ENCODE data around the gene TCOF1.

The TCOF1 gene

DNA sequence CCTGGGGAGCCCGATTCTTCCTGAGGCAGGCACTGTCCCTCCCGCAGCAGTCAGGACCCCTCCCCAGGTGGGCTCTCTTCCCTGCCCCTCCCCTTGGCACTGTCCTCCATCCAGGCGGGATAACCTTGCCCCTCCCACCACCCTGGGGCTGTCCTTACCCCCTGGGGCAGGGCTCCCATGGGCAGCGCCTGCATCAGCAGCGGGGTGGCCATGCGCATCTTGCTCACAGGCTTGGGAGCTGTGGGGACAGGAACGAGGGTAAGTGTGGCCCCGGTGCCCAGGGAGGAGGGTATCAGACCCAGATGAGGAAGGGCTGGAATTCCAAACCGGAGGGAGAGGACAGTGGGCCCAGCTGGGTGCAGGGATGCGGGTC lies 49.2 kb downstream of the TCOF1 start:
- Histone ChIP-seq H3K27ac (replicated peaks) (no peak overlapping the region), H3K27me3 (ENCODE audit: insufficient read depth, poor library complexity, severe bottlenecking) (no peaks in the 10 kb centered on the region), H3K4me3 (replicated peaks; ENCODE audit: insufficient read depth, low read length) (no peak overlapping the region)
- TF ChIP-seq SPI1 (IDR thresholded peaks at IDR 0.05; ENCODE audit: borderline replicate concordance, low read depth), result no peak
- TF ChIP-seq, protein P1, sequence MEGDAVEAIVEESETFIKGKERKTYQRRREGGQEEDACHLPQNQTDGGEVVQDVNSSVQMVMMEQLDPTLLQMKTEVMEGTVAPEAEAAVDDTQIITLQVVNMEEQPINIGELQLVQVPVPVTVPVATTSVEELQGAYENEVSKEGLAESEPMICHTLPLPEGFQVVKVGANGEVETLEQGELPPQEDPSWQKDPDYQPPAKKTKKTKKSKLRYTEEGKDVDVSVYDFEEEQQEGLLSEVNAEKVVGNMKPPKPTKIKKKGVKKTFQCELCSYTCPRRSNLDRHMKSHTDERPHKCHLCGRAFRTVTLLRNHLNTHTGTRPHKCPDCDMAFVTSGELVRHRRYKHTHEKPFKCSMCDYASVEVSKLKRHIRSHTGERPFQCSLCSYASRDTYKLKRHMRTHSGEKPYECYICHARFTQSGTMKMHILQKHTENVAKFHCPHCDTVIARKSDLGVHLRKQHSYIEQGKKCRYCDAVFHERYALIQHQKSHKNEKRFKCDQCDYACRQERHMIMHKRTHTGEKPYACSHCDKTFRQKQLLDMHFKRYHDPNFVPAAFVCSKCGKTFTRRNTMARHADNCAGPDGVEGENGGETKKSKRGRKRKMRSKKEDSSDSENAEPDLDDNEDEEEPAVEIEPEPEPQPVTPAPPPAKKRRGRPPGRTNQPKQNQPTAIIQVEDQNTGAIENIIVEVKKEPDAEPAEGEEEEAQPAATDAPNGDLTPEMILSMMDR (IDR thresholded peaks at IDR 0.05; ENCODE audit: insufficient read depth, low read length), result no peak
- TF ChIP-seq, protein P2, sequence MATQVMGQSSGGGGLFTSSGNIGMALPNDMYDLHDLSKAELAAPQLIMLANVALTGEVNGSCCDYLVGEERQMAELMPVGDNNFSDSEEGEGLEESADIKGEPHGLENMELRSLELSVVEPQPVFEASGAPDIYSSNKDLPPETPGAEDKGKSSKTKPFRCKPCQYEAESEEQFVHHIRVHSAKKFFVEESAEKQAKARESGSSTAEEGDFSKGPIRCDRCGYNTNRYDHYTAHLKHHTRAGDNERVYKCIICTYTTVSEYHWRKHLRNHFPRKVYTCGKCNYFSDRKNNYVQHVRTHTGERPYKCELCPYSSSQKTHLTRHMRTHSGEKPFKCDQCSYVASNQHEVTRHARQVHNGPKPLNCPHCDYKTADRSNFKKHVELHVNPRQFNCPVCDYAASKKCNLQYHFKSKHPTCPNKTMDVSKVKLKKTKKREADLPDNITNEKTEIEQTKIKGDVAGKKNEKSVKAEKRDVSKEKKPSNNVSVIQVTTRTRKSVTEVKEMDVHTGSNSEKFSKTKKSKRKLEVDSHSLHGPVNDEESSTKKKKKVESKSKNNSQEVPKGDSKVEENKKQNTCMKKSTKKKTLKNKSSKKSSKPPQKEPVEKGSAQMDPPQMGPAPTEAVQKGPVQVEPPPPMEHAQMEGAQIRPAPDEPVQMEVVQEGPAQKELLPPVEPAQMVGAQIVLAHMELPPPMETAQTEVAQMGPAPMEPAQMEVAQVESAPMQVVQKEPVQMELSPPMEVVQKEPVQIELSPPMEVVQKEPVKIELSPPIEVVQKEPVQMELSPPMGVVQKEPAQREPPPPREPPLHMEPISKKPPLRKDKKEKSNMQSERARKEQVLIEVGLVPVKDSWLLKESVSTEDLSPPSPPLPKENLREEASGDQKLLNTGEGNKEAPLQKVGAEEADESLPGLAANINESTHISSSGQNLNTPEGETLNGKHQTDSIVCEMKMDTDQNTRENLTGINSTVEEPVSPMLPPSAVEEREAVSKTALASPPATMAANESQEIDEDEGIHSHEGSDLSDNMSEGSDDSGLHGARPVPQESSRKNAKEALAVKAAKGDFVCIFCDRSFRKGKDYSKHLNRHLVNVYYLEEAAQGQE (IDR thresholded peaks at IDR 0.05; ENCODE audit: insufficient replicate concordance, low read depth), result no peak
- TF ChIP-seq GABPA (IDR thresholded peaks at IDR 0.05; ENCODE audit: low read depth), result no peak
- TF ChIP-seq POLR2AphosphoS5 (IDR thresholded peaks at IDR 0.05; ENCODE audit: low read depth), result no peak
- no peak for DNase-seq (ENCODE audit: low read depth in 1 of 2, low spot score in 1 of 2)

DNA sequence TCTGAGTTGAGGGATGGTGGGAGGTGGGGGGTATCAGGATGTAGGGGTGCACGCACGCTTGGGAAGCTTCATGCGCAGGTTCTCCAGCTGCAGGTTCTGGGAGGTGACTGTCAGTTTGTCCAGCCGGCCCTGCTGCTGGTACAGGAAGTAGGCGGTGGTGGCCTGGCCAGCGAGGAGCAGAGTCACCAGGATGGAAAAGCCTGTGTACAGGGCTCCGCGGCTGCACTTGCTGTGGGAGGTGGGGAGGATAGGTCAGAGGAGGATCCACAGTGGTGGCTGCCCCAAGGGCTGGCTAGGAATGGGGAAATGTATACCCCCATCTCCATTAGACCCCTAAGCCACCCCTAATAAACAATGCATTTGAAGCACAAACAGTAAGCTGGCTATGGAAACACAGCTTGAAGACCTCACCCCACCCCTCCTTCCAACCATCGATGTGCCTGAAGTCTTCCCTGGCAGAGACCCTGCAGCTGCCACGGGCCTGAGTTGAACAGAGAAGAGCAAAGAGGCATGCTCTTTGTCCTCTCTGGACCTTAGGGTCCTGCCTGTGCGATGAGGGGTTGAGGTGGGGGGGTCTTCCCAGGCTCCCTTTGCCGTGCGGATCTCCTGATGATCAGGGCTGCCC lies 49.7 kb downstream of the TCOF1 start:
- Histone ChIP-seq H3K27ac (replicated peaks) (no peak overlapping the region), H3K27me3 (ENCODE audit: insufficient read depth, poor library complexity, severe bottlenecking) (no peaks in the 10 kb centered on the region), H3K4me3 (replicated peaks; ENCODE audit: insufficient read depth, low read length) (no peak overlapping the region)
- DNase-seq (ENCODE audit: low read depth in 1 of 2, low spot score in 1 of 2), result no peak
- TF ChIP-seq SPI1 (IDR thresholded peaks at IDR 0.05; ENCODE audit: borderline replicate concordance, low read depth) (no peak), POLR2AphosphoS5 (IDR thresholded peaks at IDR 0.05; ENCODE audit: low read depth) (no peak), GABPA (IDR thresholded peaks at IDR 0.05; ENCODE audit: low read depth) (no peak)
- TF ChIP-seq, protein P2 (IDR thresholded peaks at IDR 0.05; ENCODE audit: insufficient replicate concordance, low read depth), result no peak
- TF ChIP-seq, protein P1 (IDR thresholded peaks at IDR 0.05; ENCODE audit: insufficient read depth, low read length), result no peak

DNA sequence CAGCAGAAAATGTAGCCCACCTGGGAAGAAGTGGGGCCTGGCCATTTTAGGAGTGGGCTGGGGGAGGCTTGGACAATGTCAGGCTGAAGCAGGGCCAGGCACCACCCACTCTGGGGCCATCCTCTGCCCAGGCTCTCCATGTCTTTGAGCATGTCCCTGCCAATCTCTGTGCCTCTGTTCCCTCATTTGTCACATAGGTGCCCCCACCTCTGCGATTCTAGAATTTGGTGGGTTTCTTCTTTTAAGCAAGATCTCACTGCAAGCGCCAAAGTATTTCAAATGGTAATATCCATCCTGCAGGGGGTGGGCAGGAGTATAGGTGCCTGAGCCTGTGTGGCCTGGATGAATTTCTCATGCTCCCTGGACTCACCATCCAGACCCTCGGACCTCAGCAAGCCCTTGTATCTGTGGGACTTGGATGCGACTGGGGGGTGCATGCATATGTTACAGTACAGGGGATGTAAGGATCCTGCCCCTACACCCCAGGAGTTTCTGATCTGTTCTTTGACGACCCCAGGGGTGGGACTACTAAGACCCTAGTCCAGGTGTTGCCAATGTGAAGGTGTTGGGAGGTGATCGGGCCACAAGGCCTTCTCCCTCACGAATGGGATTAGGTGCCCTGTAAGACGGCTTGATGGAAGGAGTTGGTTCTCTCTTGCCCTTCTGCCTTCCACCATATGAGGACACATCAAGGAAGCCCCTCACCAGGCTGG lies 50.9 kb downstream of the TCOF1 start:
- Histone ChIP-seq H3K4me3 (replicated peaks; ENCODE audit: insufficient read depth, low read length) (no peak overlapping the region), H3K27me3 (ENCODE audit: insufficient read depth, poor library complexity, severe bottlenecking) (no peaks in the 10 kb centered on the region), H3K27ac (replicated peaks) (no peak overlapping the region)
- TF ChIP-seq, protein P2 (IDR thresholded peaks at IDR 0.05; ENCODE audit: insufficient replicate concordance, low read depth), result no peak
- no peak for DNase-seq (ENCODE audit: low read depth in 1 of 2, low spot score in 1 of 2)
